Epithelial cell of prostate (primary cell): ENCODE measurements around the gene MR1.

Experiments used
- DNase-seq: peaks from one replicate; pipeline ENCODE4 v3.0.0-alpha.2; 2011; ENCODE audit warnings: low read depth, low spot score
- H3K27ac ChIP-seq: fragments of 450-650 bp; 2 replicates; pipeline ENCODE4 v1.5.1; 2017; ENCODE audit warnings: mild to moderate bottlenecking

Gene MR1

DNA sequence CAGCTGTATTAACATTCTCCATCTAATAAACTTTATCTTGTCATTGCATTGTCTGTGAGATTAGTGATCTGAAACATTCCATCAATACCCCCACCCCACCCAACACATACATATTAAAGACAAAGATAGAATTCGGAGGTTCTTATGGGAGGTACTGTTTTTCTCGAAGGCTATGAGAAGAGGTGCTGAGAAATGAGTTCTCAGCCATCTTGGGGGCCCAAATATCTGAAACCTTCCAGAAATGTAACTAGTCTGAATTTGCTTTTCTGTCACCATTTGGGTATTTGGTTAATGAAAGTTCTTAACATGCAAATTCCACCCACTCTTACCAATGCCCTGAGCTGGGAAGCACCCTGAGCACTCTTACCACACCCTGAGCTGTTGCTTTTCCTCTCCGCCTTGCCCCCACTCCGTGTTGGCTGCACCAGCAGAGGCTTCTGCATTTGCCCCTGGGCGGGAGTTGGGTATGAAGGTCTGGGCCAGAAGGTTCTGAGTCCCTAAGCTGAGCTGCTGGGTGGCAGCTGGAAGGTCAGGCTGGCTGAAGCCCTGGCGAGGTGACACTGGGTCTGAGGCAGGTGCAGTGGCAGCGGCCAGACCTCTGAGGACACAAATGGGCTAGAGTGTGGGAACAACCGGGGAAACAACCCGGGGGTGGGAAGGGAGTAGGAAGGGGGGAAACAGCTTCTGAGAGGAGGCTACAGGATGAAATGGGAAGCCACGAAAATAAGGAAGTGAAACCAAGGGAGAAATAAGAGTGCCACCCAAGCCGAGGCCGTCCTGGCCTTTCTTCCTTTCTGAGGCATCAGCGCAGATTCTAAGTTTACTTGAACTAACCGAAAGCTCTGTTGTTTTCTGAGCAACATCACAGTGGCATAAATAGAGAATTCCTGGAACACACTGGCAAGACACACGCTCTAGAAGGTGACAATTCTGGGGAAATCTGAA lies 28.4 kb downstream of the MR1 start:
- H3K27ac ChIP-seq = no peak overlapping the region
- no peak for DNase-seq

DNA sequence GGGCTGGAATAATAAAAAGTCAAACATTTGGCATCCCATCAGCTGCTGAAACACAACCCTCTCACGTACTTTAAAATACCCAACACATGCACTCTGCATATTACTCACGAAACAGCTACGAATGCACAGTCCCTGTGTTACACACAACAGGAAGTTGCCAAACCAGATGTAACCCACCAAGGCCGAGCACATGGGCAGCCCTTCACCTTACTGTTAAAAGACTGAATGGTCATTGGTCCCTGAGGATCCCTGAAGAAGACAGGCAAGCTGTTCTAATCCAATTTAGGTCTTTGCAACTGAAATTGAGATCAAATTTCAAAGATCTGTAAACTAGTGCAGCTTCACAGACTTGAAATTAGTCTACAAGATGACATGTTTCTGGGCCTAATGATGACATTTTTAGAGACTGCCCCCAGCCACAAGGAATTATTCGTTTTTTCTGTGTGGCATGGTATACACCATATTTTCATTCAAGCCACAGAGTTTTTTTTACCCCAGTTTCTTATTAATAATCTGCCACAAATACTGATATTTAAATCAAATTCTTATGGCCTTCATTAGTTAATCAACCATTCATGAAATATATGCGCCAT lies 29.1 kb downstream of the MR1 start:
- no peak overlapping the region for H3K27ac ChIP-seq
- no peak for DNase-seq

DNA sequence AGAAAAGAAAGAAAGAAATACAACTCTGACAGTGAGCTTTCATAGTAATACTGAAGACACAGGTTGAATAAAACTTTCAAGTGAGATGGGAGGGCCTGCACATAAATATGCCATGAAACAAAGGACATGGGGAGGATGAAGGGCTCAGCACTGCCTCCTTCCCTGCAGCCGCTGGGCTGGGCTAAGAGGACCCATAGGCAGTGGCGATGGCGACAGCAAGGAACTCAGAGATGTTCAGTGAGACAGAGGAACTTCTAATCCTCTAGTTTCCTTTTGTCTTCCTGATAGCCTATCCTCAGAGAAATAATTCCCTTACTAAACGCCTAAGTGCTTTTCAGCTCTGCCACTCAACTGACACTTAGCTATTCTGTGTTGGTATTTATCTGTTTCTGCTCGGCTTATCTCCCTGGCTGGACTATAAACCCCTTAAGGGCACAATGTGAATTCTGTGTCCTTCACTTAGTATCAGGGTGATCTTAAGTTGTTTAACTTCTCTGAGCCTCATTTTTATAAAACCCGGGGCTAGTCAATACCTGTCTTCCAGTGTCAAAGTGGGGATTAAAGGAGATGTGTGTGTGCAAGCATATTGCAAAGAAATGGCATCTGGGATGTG lies 30.3 kb downstream of the MR1 start:
- no peak for DNase-seq
- H3K27ac ChIP-seq = no peak overlapping the region

DNA sequence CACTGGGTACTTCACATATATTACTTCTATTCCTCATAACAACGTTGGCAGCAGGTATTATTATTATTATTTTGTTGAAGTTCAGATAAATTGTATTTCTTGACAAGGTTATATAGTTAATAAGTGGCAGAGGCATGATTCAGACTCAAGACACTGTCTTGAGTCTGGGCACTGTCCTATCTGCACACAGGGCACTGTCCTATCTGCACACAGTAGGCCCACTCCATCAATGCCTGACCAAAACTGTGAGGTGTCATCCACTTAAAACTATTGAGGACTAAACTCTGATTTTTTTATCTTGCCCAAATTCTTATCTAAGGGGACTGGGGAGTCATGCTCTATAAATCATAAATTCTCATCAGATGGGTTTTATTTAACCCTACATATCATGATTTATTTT lies 30.9 kb downstream of the MR1 start:
- DNase-seq = no peak
- H3K27ac ChIP-seq = no peak overlapping the region

DNA sequence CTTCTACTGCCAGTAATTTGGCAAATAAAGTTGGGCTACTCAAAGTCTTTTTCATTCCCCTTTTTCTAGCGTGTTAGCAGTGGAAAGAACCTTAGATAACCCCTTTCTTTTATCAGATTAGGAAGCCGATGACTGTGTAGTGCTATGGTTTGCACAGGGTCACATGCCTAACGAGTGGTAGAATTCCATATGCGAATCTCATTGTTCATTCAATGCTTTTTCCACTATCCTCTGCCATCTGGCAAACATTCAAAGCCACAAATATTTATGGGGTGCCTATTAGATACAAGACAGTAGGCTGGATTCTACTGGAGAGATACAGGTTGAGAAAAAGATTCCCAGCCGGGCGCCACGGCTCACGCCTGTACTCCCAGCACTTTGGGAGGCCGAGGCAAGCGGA lies 39.9 kb downstream of the MR1 start:
- peak overlapping the region; percentile 47 for H3K27ac ChIP-seq
- DNase-seq = peak; percentile 60

DNA sequence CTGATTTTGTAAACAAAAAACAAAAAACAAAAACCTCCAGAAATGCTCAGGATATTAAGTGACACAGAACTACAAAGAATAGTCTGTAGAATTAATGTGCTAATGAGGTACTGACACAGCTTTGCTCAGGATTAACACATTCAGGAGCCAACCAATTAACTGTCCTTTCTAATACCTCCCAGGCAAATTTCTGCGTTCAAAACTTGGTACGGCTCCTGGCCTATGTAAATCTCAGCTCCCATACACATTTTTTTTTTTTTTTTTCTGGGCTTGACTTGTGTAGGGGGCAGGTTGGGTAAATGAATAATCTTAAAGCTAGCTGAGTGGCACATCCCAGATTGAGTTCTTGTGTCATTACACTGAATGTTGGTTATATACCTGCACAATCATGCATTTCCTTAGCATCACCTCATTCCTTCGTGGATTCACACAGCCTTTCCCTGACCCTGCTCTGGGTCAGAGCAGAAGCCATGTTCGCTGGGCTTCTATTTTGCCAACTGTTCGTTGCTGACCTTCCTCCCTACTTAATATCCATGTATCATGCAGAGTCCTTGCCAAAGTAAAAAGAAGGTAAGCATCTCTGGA lies 42.1 kb downstream of the MR1 start:
- peak overlapping the region; percentile 7 for H3K27ac ChIP-seq
- no peak for DNase-seq

DNA sequence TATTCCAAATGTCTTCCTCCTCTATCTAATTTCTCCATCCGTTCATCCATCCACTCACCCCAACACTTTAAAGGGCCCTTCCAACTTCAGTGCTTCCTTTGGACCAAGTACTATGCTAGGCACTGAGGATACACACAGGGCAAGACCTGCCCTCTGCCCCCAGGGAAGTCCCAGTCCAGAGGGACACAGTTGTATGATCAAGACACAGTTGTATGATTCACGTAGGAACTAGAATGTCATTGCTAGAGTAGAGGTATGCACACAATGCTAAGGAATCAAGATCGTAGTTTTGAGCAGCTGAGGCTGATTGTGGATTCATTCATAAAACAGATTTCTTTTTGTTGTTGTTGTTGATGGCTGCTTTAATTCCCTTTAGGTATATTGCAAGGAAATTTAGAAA lies 43.1 kb downstream of the MR1 start:
- H3K27ac ChIP-seq = peak overlapping the region; percentile 94

DNA sequence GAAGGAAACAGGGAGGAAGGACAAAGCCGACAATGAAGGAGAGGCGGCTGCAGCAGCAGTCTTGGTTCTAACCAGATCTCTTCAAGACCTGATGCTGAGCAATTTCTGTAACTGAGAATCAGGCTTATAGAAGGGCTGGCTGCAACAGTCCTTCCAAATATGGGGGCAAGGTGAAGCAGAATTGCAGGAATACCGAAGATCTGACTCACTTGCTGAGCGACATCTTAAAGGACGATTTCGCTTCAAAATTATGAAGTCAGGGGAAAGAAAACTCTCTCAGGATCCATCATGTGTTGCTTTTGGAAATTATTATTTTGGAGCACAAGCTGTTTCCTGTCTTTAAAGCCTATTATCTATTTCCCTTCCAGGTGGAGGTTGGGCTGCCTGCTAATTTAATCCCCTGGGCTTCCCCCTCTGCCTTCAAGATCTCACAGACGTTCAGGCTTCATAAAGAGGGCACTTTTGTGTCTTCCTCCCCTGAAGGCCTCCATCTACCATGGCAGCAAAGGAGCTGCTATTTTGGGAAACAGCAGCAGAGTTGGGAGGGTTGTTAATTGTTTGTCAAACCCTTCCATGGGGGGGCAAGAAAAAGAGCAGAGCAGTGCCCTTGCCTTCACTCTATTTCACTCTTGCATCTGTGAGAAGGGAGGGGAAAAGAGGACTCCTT lies 43.9 kb downstream of the MR1 start:
- peak overlapping the region; percentile 94 for H3K27ac ChIP-seq
- DNase-seq = no peak

More for the DNA sequence above, 43.1 kb downstream of the MR1 start:
- DNase-seq = no peak

DNA sequence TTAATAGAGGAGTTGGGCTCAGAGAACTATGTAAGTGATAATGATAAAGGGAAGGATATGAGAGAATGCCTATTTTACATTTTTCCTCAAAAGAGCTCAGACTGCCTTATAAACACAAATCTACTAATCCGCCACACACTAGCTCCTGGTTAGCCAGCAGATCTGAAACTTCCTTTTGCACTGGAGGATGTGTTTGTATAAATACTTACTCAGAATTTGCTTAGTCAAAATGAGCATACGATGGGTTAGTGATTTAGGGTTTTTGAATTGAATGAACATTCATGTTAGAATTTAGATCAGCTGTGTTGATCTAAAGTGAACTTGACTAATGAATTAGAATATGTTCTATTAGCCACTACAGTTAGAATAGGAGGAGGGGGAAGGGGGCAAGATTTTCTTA lies 45.6 kb downstream of the MR1 start:
- no peak for DNase-seq
- H3K27ac ChIP-seq = peak overlapping the region; percentile 94

DNA sequence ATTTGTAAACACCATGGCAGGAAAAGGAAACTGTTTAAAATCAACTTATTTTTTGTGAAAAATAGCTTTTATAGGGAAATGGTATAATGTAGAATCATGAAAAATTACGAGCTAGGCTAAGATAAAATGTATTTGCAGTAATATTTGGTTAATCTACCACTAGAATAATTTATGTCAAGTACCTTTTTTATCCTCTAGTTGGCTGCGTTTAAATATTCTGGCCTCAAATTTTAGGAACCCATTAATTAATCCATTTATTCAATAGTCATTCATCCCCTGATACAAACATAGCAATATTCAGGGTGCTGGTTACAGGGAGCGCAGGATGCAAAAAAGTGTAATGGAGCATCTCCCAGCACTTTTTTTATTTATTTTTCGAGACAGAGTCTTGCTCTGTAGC lies 46.1 kb downstream of the MR1 start:
- H3K27ac ChIP-seq = peak overlapping the region; percentile 94
- DNase-seq = no peak

DNA sequence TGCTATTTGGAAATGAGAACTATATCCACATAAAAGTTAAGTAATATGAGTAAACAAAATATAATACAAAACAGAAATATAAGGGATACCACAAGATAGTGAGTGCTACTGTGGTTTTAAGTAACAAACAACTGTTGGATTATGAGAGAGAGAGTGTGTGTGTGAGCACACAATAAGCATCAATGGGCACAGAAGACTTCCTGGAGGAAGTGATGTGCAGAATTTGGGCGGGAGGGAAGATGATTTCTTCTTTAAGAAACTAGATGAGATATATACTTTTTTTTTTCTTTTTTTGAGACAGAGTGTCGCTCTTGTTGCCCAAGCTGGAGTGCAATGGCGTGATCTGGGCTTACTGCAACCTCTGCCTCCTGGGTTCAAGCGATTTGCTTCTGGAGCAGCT lies 46.8 kb downstream of the MR1 start:
- no peak overlapping the region for H3K27ac ChIP-seq

DNA sequence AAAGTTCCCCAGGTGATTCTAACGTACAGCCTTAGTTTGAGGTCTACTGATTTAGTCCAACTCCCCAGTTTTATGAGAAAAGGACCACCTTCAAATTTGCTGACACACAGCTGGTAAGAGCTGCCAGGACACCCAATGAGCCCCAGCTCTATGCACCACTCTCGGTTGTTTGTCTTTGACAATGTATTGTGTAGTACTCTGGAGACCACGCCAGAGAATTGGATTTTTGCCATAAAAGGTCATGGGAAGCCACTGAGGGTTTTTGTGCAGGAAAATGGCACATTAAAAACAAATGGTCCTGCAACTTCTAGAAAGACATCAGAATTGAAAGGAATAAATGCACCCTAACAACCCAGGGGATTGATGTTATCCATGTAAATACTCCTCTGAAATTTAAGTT lies 47.6 kb downstream of the MR1 start:
- no peak overlapping the region for H3K27ac ChIP-seq
- DNase-seq = no peak

More for the DNA sequence above, 46.8 kb downstream of the MR1 start:
- no peak for DNase-seq

DNA sequence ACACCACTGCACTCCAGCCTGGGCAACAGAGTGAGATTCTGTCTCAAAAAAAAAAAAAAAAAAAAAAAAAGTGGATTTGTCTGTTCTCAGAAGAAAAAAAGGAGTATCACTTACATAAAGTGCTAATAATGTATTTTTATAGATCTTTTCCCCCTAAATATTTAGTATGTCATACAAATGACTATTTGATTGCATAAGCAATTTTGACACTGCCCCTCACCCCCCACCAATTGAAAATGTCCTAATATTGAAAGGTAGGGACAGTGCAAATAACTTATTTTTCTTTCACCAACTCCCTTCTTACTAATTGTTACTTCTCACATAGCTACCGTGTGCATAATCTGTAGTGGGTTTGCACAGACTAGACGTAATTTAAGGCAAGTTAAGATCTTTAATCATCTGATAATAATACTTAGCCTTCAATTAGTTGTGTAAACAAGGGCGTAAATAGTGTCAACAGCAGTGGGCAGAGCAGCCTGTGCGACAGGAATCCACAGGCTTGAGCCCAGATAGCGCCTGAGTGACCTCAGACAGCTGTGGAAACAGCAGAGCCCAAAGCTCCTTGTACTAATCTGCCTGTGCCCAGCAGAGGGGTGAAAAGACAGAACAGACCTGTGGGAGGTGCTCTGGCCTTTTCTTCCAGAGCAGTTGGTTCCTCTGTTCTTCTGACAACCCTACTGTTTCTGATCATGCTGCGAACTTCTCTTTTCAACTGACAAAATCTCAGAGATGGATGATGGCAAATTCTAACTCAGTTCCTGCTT lies 50.2 kb downstream of the MR1 start:
- H3K27ac ChIP-seq = no peak overlapping the region
- DNase-seq = no peak

DNA sequence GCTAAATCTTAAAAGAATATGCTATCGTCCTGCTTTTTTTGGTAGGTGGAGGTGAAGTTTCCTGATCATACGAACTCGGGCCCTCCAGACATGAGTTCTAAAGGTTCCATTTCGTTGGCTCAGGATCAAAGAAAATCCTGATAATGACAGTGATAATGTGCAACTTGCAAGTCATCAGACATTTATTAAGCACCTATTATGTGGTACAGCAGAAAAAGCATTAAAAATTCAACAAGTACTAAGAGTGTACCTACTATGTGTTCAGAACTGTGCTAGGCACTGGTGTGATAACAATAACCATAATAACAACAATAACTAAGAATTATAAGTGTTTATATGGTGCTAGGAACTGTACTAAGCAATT lies 50.8 kb downstream of the MR1 start:
- H3K27ac ChIP-seq = no peak overlapping the region
- DNase-seq = no peak

DNA sequence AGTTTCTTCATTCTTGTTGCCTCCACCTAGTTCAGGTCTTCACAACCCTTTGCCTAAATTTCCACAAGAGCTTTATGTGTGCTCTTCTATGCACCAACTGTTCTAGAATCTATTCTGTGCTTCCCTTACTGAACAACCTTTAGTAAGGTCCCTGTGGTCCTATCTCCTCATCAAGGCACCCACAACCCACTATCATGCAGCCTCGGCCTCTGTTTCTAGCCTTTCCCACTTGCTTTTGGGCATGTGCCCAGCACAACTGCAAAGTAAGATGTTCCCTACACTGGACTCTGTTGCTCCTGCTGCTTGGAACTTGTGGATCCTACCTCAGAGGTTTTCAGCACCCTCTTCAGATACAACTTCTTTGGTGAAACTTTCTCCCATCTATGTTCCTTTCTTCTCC lies 52.3 kb downstream of the MR1 start:
- peak overlapping the region; percentile 92 for H3K27ac ChIP-seq
- DNase-seq = no peak

DNA sequence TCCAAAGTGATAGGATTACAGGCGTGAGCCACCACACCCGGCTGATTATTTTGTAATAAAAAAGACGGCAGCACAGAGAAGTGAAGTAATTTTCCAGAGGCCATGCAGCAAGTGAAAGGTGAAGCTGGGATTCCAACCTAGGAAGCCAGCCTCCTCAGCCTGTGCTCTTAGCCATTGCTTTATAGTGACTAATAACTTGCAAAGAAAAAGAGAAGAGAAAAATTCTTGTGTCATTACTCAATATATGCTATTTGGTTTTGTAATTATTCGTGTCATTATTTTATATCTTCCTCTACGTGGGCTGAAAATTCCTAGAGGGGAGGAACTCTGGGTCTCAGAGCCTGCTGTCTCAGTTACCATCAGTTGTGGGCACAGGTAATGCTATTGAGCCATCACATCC lies 53.1 kb downstream of the MR1 start:
- H3K27ac ChIP-seq = peak overlapping the region; percentile 92
- no peak for DNase-seq

DNA sequence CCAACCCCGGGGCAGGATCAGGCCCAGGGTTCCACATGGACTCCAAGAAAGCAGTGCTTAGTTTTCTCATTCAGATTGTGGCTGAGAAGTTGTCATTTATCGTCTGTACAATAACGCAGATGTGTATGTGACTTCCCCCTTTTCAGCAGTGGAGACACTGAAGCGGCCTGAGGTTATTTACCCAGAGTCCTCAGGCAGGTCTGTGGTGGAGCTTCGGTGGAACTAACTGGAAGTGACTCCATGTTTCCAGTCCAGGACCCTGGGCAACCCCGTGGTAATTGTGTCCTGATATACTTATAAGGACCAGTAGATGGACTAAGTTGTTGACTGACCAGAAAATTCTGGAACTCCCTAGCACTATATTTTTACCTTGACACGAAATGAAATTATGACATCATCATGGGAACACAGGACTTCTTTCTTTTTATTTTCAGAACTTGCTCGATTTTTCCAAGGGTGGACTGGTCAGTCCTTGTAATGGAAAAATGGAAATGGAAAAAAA lies 53.7 kb downstream of the MR1 start:
- peak overlapping the region; percentile 92 for H3K27ac ChIP-seq
- no peak for DNase-seq

DNA sequence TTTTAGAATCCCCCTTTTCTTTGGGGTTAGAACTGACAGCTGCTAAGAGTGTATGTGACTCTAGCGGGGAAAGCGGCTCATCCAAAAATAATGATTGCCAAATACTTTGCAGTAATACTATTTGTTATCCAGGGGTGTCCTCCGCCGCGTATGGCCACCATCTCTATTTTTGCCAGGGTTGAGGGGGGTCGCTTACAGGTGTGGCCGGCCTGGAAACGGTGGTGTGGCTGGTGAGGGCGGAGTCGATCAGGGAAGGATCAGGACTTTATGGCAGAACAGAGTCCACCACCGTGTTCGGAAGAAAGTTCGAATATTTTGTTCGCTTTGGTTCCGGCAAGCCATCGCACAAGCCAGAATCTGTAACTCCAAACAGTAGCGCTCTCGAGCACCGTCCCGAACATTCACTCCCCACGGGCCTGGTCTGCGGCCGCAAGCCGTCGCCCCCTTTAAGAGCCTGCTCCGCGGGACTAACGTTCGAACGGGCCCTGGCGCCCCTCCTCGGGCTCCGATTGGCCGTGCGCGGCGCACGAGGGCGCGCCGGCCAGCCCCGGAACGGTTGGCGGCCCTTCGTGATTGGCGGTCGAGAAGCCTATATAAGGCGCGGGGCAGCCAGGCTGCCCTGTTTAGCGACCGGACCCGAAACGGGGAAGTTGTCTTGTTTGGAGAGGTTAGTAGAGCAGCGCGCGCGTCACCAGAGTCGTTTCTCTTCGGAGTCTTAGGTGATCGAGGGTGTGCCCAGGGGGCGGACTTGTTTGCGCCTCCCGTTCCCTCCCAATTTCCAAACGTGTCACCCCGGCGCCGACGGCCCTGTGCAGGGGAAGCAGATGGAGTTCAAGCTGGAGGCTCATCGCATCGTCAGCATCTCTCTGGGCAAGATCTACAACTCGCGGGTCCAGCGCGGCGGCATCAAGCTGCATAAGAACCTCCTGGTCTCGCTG lies 54.6 kb downstream of the MR1 start, which contains the start of gene IER5:
IER5 (plus strand) TSS at position 622 of the 938 bp plus-strand sequence; CDS start at position 825, 203 bp downstream.
- DNase-seq = peak; percentile 88
- H3K27ac ChIP-seq = peak within 1 kb of the TSS; percentile 92
